ENCODE results near the gene HDAC9. TPM values are rescaled to one million over a fixed set of nuclear protein-coding genes. Genes with fewer than 3 reads are reported as not detected.

The HDAC9 gene
- total RNA-seq, 1 experiment from 2014 or later, result 17.1 TPM

DNA sequence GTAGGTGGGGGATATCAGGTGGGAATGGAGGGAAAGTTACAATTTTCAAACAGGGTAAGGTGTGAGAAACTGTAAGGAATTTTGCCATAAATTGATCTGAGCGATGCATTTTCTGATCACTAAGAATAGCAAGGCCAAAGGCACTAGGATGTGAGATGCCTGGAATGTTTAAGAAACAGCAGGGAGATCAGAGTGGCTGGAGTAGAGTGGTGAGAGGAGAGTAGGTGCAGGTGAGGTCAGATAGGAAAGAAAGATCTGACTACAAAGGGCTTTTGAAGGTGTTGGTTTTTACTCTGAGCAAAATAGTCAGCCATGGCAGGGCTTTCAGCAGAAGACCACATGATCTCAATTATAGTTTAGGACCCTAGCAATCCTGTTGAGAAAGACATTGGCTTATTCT, 55.0 kb downstream of the HDAC9 start:
- BruUV-seq (replicated peaks), result no TSS peak
- POLR2A ChIA-PET, result no interaction called here
- Histone ChIP-seq H3K4me3 (ENCODE audit: low read depth in 2 of 2, low read length in 2 of 2) (no peak overlapping the region), H3K27ac (ENCODE audit: low read length) (peak overlapping the region; percentile 71; the same call in 1 of the 2 replicates), H3K9me3 (ENCODE audit: control insufficient read depth, insufficient read depth, low read depth, low read length) (peaks cover 5% of the 10 kb centered on the region; the same call in 1 of the 2 replicates), H3K36me3 (ENCODE audit: control insufficient read depth, insufficient read depth, low read length) (no peaks in the 10 kb centered on the region), H3K27me3 (ENCODE audit: control insufficient read depth, insufficient read depth, low read length) (no peaks in the 10 kb centered on the region), H3K4me1 (ENCODE audit: control insufficient read depth, insufficient read depth, low read length) (peaks cover 27% of the 10 kb centered on the region)
- DNase-seq (ENCODE audit: low read depth, low spot score) (no peak), ATAC-seq (no peak)
- intact Hi-C loops (cut with micrococcal nuclease; ENCODE audit: unreplicated experiment), result loop anchor here (5.0 kb wide), 1 partner anchor 38 kb away; no protein-coding TSS in a partner anchor
- TF ChIP-seq, protein P1, sequence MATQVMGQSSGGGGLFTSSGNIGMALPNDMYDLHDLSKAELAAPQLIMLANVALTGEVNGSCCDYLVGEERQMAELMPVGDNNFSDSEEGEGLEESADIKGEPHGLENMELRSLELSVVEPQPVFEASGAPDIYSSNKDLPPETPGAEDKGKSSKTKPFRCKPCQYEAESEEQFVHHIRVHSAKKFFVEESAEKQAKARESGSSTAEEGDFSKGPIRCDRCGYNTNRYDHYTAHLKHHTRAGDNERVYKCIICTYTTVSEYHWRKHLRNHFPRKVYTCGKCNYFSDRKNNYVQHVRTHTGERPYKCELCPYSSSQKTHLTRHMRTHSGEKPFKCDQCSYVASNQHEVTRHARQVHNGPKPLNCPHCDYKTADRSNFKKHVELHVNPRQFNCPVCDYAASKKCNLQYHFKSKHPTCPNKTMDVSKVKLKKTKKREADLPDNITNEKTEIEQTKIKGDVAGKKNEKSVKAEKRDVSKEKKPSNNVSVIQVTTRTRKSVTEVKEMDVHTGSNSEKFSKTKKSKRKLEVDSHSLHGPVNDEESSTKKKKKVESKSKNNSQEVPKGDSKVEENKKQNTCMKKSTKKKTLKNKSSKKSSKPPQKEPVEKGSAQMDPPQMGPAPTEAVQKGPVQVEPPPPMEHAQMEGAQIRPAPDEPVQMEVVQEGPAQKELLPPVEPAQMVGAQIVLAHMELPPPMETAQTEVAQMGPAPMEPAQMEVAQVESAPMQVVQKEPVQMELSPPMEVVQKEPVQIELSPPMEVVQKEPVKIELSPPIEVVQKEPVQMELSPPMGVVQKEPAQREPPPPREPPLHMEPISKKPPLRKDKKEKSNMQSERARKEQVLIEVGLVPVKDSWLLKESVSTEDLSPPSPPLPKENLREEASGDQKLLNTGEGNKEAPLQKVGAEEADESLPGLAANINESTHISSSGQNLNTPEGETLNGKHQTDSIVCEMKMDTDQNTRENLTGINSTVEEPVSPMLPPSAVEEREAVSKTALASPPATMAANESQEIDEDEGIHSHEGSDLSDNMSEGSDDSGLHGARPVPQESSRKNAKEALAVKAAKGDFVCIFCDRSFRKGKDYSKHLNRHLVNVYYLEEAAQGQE (IDR thresholded peaks at IDR 0.05; ENCODE audit: insufficient read depth in 1 of 2, low read depth in 2 of 2, low read length in 1 of 2), result no peak
- no peak for TF ChIP-seq TCF7L2 (IDR thresholded peaks at IDR 0.05; ENCODE audit: low read depth, low read length)
- TF ChIP-seq POLR2AphosphoS5 (IDR thresholded peaks at IDR 0.05; ENCODE audit: low read depth, low read length), result no peak
- in situ Hi-C loops (cut with HindIII; ENCODE audit: low pct_unique_long_range_greater_than_20kb, low sequenced_read_pairs), result no loop called here
- CTCF ChIA-PET, result no interaction called here

DNA sequence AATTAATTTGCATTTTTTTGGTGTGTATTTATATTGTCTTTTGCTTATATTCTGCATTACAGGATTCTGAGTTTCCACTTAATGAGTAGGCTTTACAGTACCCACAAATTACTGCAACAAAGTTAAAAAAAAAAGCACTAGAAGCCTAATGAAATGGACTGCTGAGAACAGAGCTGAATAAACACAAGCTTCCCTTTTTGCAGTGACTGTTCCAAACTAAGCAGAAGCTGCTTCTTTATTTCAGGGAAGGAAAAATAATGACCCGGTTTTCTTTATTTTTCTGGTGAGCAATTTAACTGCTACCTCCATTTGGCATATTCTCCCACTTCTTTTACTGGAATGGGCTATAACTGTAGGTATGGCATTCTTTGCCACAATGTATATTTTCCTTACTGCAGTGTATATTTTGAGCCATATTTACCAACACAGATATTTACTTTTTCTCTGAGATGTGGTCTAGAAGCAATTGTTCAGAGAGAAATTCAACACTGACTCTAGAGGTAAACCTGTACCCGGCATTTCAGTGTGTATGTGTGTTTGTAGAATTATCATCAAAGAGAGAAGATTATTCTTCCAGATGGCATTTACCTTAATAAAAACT, 56.9 kb downstream of the HDAC9 start:
- DNase-seq (ENCODE audit: low read depth, low spot score), result no peak
- in situ Hi-C loops (cut with HindIII; ENCODE audit: low pct_unique_long_range_greater_than_20kb, low sequenced_read_pairs) (no loop called here), intact Hi-C loops (cut with micrococcal nuclease; ENCODE audit: unreplicated experiment) (loop anchor here (5.0 kb wide), 1 partner anchor 40 kb away; no protein-coding TSS in a partner anchor)
- ChIA-PET POLR2A (no interaction called here), CTCF (interaction anchor here (1.4 kb wide), 1 partner anchor 199 kb away, joined by 4 read pairs; no protein-coding TSS in a partner anchor)
- peak; percentile 72 for ATAC-seq
- Histone ChIP-seq H3K9me3 (ENCODE audit: control insufficient read depth, insufficient read depth, low read depth, low read length) (peaks cover 5% of the 10 kb centered on the region; the same call in 1 of the 2 replicates), H3K4me3 (ENCODE audit: low read depth in 2 of 2, low read length in 2 of 2) (peak overlapping the region; percentile 1 to 33; a peak in 2 of 4 replicates), H3K27ac (ENCODE audit: low read length) (peak overlapping the region; percentile 71), H3K4me1 (ENCODE audit: control insufficient read depth, insufficient read depth, low read length) (peaks cover 31% of the 10 kb centered on the region), H3K27me3 (ENCODE audit: control insufficient read depth, insufficient read depth, low read length) (no peaks in the 10 kb centered on the region), H3K36me3 (ENCODE audit: control insufficient read depth, insufficient read depth, low read length) (no peaks in the 10 kb centered on the region)
- TF ChIP-seq SIN3A (IDR thresholded peaks at IDR 0.05; ENCODE audit: borderline replicate concordance, insufficient read depth, low read depth, low read length), result no peak
- TF ChIP-seq POLR2AphosphoS5 (IDR thresholded peaks at IDR 0.05; ENCODE audit: low read depth, low read length), result 0 out of 2 replicates have a peak, but pooled peaks have one; percentile 17
- TF ChIP-seq, protein P1 (IDR thresholded peaks at IDR 0.05; ENCODE audit: insufficient read depth in 1 of 2, low read depth in 2 of 2, low read length in 1 of 2), result no peak
- no TSS peak for BruUV-seq (replicated peaks)
